Tibial nerve (tissue), 3 donors: Measurements from ENCODE around the gene HAUS2.

ENCODE experiments used
- POLR2A ChIP-seq, 2 donors: fragments of 450-650 bp; IDR thresholded peaks; one replicate each; pipeline ENCODE4 v1.6.1; 2017; ENCODE audit warnings: antibody characterized with exemption in 2 of 2, mild to moderate bottlenecking in 2 of 2, moderate library complexity in 2 of 2
- TF ChIP-seq, protein P1 (sequence below), 5 experiments: fragments of 200-600 bp in 3 of 5; fragments of 450-650 bp in 2 of 5; sonication (generic) in 3 of 5; IDR thresholded peaks; one replicate each; pipeline ENCODE4 v1.5.1; 2016 to 2019; ENCODE audit warnings: antibody characterized with exemption in 5 of 5, mild to moderate bottlenecking in 3 of 5, moderate library complexity in 2 of 5

DNA sequence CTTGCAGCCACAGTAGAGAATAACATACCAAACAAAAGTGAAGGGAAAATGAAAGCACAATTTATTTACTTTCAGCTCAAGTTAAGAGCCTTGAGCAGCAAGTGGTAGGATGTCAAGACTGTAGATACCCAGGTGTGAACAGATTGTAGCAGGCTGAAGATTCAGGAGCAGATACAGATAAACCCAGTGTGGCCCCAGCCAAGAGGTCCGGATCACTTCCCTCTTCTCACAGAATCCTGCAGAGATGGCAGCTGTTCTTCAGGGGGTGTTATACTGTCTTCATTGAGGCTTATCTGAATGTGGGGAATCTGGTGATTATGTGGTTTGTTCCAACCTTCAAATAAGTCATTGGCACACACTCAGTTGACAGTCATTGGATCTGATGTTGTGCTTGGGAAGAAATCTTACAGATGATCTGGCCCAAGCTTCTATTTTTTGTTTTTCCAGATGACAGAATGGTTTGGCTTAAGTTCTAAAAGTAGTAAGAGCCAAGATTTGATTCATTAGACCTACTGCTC, 28.9 kb downstream of the HAUS2 start:
- TF ChIP-seq, protein P1, sequence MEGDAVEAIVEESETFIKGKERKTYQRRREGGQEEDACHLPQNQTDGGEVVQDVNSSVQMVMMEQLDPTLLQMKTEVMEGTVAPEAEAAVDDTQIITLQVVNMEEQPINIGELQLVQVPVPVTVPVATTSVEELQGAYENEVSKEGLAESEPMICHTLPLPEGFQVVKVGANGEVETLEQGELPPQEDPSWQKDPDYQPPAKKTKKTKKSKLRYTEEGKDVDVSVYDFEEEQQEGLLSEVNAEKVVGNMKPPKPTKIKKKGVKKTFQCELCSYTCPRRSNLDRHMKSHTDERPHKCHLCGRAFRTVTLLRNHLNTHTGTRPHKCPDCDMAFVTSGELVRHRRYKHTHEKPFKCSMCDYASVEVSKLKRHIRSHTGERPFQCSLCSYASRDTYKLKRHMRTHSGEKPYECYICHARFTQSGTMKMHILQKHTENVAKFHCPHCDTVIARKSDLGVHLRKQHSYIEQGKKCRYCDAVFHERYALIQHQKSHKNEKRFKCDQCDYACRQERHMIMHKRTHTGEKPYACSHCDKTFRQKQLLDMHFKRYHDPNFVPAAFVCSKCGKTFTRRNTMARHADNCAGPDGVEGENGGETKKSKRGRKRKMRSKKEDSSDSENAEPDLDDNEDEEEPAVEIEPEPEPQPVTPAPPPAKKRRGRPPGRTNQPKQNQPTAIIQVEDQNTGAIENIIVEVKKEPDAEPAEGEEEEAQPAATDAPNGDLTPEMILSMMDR (IDR thresholded peaks at IDR 0.05), result no peak
- no peak for TF ChIP-seq POLR2A (IDR thresholded peaks at IDR 0.05)
